ENCODE data around the gene EPS8.

EPS8 gene

GRCh38 chr12:15717940-15718567, 71.1 kb downstream of the EPS8 start:
- no peak for DNase-seq (ENCODE audit: low spot score)

- no peak for DNase-seq (ENCODE audit: low spot score)
Observed at GRCh38 chr12:15716581-15716980, 72.6 kb downstream of the EPS8 start.

- DNase-seq (ENCODE audit: low spot score): no peak
Observed at GRCh38 chr12:15714256-15714655, 74.9 kb downstream of the EPS8 start.

- no peak for DNase-seq (ENCODE audit: low spot score)
Observed at GRCh38 chr12:15712823-15713660, 76.1 kb downstream of the EPS8 start.

DNA sequence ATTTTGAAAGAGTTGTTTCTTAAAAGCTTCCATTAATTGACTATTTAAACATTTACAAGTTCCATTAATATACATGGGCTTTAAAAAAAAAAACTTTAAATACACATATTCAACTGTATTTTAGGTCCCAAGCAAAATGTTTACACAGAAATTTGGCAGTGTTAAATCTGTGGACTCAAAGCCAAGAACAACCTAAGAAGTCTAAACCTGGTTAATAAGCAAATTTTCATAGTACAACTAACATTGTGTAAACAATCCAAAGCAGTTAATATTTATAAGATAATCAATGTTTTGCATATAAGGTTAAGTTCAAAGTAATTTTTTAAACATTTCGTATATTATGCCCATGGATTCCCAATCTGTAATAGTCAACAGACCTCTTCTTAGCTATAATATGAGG, 77.0 kb downstream of the EPS8 start:
- no peak for DNase-seq (ENCODE audit: low spot score)

- DNase-seq (ENCODE audit: low spot score): no peak
Observed at GRCh38 chr12:15710860-15711510, 78.2 kb downstream of the EPS8 start.

DNA sequence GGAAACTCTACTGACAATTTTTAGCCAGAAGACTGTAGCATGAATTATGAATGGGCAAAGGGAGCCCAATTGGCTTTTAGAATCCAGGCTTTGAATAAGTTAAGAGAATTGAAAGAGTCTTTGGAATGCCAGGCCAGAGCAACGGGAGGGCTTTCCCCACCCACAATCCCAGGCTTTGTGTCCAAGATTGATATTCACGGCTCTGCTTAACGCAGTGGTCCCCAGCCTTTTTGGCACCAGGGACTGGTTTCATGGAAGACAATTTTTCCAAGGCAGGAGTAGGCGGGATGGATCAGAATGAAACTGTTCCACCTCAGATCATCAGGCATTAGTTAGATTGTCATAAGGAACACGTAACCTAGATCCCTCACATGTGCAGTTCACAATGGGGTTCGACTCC, 79.6 kb downstream of the EPS8 start:
- no peak for DNase-seq (ENCODE audit: low spot score)

GRCh38 chr12:15708396-15709076, 80.7 kb downstream of the EPS8 start:
- no peak for DNase-seq (ENCODE audit: low spot score)

GRCh38 chr12:15707516-15708199, 81.5 kb downstream of the EPS8 start:
- no peak for DNase-seq (ENCODE audit: low spot score)

GRCh38 chr12:15706010-15706676, 83.0 kb downstream of the EPS8 start:
- no peak for DNase-seq (ENCODE audit: low spot score)

GRCh38 chr12:15705606-15706005, 83.6 kb downstream of the EPS8 start:
- DNase-seq (ENCODE audit: low spot score): no peak

- DNase-seq (ENCODE audit: low spot score): no peak
Observed at GRCh38 chr12:15702276-15702675, 86.9 kb downstream of the EPS8 start.

- no peak for DNase-seq (ENCODE audit: low spot score)
Observed at GRCh38 chr12:15701631-15702156, 87.5 kb downstream of the EPS8 start.

- no peak for DNase-seq (ENCODE audit: low spot score)
Observed at GRCh38 chr12:15701206-15701605, 88.0 kb downstream of the EPS8 start.

GRCh38 chr12:15700595-15700994, 88.6 kb downstream of the EPS8 start:
- DNase-seq (ENCODE audit: low spot score): peak; percentile 46

- no peak for DNase-seq (ENCODE audit: low spot score)
Observed at GRCh38 chr12:15699886-15700285, 89.3 kb downstream of the EPS8 start.

- no peak for DNase-seq (ENCODE audit: low spot score)
Observed at GRCh38 chr12:15698377-15698871, 90.8 kb downstream of the EPS8 start.

DNA sequence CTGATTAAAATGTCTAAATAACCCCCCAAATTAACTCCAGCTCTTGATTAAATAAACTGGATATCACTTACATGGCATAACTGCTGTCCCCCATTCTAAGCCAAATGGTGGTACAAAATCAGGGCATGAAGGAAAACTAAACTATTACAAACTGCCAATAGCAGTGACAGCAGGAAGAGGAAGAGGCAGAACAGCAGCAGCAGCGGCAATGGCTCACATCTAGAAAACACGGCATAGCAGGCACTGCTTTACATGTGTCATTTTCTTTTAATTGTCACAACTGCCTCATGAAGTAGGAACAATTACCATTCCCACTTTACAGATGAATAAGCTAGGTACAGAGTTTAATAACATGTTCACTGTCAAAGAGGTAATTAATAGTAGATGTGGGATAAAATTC, 92.0 kb downstream of the EPS8 start:
- no peak for DNase-seq (ENCODE audit: low spot score)

DNA sequence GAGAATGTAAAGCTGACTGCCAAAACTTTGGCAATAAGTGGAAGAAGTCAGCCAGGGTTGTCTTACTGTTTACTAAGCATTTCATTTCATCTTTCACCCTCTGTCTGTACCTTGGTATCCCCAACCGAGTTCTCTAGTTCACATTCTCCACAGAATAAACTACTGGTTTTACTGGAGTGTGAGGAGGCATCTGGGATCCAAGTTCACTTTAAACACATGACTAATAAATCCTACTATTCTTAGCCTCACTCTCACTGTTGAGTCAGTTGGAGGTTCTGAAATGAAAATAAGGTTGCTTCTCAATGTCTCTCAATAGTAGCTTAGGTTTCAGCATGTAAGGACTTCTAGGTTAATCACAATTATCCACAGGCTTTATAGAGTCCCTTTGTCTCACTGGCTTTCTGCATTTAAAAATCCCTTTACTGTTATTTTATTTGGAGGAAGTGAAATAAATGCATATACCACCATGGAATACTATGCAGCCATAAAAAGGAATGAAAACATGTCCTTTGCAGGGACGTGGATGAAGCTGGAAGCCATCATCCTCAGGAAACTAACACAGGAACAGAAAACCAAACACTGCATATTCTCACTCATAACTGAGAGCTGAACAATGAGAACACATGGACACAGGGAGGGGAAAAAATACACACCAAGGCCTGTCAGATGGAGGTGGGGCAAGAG, 95.8 kb downstream of the EPS8 start:
- DNase-seq (ENCODE audit: low spot score): peak; percentile 38

GRCh38 chr12:15691388-15691787, 97.8 kb downstream of the EPS8 start:
- DNase-seq (ENCODE audit: low spot score): no peak

Measured in AG08396 (cell line).